Keratinocyte (primary cell): Measurements from ENCODE around the gene HOXB5. TPM values are rescaled to one million over a fixed set of nuclear protein-coding genes. Genes with fewer than 3 reads are reported as not detected.

Experiments used
- DNase-seq: peaks from one replicate; pipeline ENCODE4 v3.0.0-alpha.2; 2011; ENCODE audit warnings: low read depth, missing footprints, low spot score
- FAIRE-seq: peaks from 2 replicates; lab custom pipeline; 2011; peaks lifted over from hg19 to GRCh38; lab: Jason Lieb, UNC
- H2AFZ ChIP-seq: 2 replicates; pipeline ENCODE4 v1.6.0; 2012; ENCODE audit warnings: low read length, control low read depth, inconsistent platforms; ENCODE audit not compliant: control insufficient read depth
- H3K27ac ChIP-seq: 2 replicates; pipeline ENCODE4 v1.5.1; 2011; ENCODE audit warnings: low read length; ENCODE audit not compliant: control insufficient read depth, insufficient read depth
- H3K27me3 ChIP-seq: 3 replicates; pipeline ENCODE4 v1.6.0; 2011; ENCODE audit warnings: low read length; ENCODE audit not compliant: control insufficient read depth, insufficient read depth; ENCODE audit errors: extremely low read depth
- H3K36me3 ChIP-seq, 2 experiments: 2 replicates in 1 of 2; 3 replicates in 1 of 2; pipeline ENCODE4 v1.5.1; 2011; ENCODE audit warnings: low read length in 2 of 2, mild to moderate bottlenecking in 1 of 2; ENCODE audit not compliant: control insufficient read depth in 2 of 2, insufficient read depth in 2 of 2; ENCODE audit errors: extremely low read depth in 1 of 2
- H3K4me1 ChIP-seq: 3 replicates; pipeline ENCODE4 v1.5.1; 2011; ENCODE audit warnings: low read length; ENCODE audit not compliant: control insufficient read depth, insufficient read depth; ENCODE audit errors: extremely low read depth
- H3K4me2 ChIP-seq: 3 replicates; pipeline ENCODE4 v1.6.0; 2011; ENCODE audit warnings: low read depth, low read length; ENCODE audit not compliant: control insufficient read depth, insufficient read depth; ENCODE audit errors: extremely low read depth
- H3K4me3 ChIP-seq, 3 experiments: fragments of 200-600 bp in 1 of 3; sonication (generic) in 1 of 3; 2 replicates in 2 of 3; 3 replicates in 1 of 3; pipeline ENCODE4 v1.5.1; 2011 to 2016; ENCODE audit warnings: low read length in 3 of 3, mild to moderate bottlenecking in 3 of 3, control low read depth in 2 of 3, inconsistent platforms in 1 of 3, low read depth in 1 of 3, mixed read lengths in 1 of 3, mixed run types in 1 of 3, moderate library complexity in 1 of 3; ENCODE audit not compliant: control insufficient read depth in 2 of 3, insufficient read depth in 2 of 3; ENCODE audit errors: extremely low read depth in 1 of 3
- H3K79me2 ChIP-seq: 2 replicates; pipeline ENCODE4 v1.6.0; 2012; ENCODE audit warnings: low read length; ENCODE audit not compliant: control insufficient read depth, insufficient read depth
- H3K9ac ChIP-seq: 3 replicates; pipeline ENCODE4 v1.6.0; 2011; ENCODE audit warnings: low read length; ENCODE audit not compliant: control insufficient read depth, insufficient read depth; ENCODE audit errors: extremely low read depth
- H3K9me1 ChIP-seq: 3 replicates; pipeline ENCODE4 v1.6.0; 2011; ENCODE audit warnings: low read length; ENCODE audit not compliant: control insufficient read depth, insufficient read depth; ENCODE audit errors: extremely low read depth
- H3K9me3 ChIP-seq: 2 replicates; pipeline ENCODE4 v1.5.1; 2012; ENCODE audit warnings: low read depth, low read length; ENCODE audit not compliant: control insufficient read depth
- H4K20me1 ChIP-seq: 3 replicates; pipeline ENCODE4 v1.6.0; 2011; ENCODE audit warnings: low read length; ENCODE audit not compliant: control insufficient read depth, insufficient read depth; ENCODE audit errors: extremely low read depth
- CTCF ChIP-seq, 3 experiments: IDR thresholded peaks in 1 of 3; conservative IDR thresholded peaks in 1 of 3; optimal IDR thresholded peaks in 1 of 3; 2 replicates in 2 of 3; 3 replicates in 1 of 3; pipeline versions ENCODE3 to v1.5.1; 2011; ENCODE audit warnings: low read length in 3 of 3, mild to moderate bottlenecking in 3 of 3, moderate library complexity in 2 of 3, control low read depth in 1 of 3, inconsistent platforms in 1 of 3; ENCODE audit not compliant: insufficient read depth in 2 of 3; ENCODE audit errors: extremely low read depth in 1 of 3
- EZH2 ChIP-seq: IDR thresholded peaks from one replicate; pipeline ENCODE4 v1.6.1; 2012; ENCODE audit warnings: inconsistent platforms, mild to moderate bottlenecking, low read length, moderate library complexity
- dilution Hi-C: fragments of 300-500 bp; cut with MboI; formaldehyde crosslinking; loops from one replicate; pipeline ENCODE4 v1.7.0; 2020; ENCODE audit warnings: low sequenced_read_pairs; ENCODE audit not compliant: extremely low pct_ligation_motif_present
- polyA plus RNA-seq, 5 experiments: library from polyadenylated mRNA; depleted of rRNA in 3 of 5; stranded (reverse) in 3 of 5; stranded (forward) in 1 of 5; unstranded in 1 of 5; fragments of >200 nt; gene quantifications; 1 replicate in 1 of 5; 2 replicates in 3 of 5; 3 replicates in 1 of 5; pipeline versions ENCODE4 v1.2.1 to v1.2.3, GENCODE V29; 2011 to 2012; ENCODE audit warnings: missing spikeins in 2 of 5, low read depth in 1 of 5, low replicate concordance in 1 of 5

The HOXB5 gene
- polyA plus RNA-seq, 1 donor (not counting 4 experiments of a cell fraction or from before 2014, with no cell fraction given), result not detected

DNA sequence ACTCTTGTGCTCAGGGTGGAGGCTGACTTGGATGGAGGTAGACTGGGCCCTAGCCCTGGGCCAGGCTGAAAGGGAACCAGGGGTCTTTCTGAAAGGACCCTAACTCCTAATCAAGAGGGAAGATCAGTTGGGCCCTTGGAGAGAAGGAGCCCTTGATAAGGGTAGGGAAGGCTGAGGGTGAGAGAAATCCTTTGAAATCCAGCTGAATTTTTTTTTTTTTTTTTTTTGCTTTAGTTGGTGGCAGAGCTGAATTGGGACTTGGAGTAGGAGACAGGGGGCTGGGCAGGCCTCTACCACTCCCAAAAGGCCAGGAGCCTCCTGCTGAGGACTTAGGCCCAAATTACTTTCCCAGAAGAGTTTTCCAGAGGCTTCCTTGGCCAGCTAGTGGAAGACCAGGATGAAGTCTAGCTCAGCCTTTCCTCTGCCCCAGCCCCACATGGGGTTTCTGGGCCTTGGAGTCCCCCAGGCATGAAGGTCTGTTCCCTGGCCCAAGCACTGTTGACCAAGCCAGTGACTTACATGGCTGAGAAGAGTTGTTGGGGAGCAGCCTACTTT is 2.9 kb downstream of the HOXB5 start:
- H3K4me3 ChIP-seq, result no peak overlapping the region
- no peaks in the 10 kb centered on the region for H3K9me1 ChIP-seq
- H3K9ac ChIP-seq, result no peak overlapping the region
- peaks cover 11% of the 10 kb centered on the region for H3K4me1 ChIP-seq
- DNase-seq (no peak), FAIRE-seq (no peak)
- peaks cover 76% of the 10 kb centered on the region for H3K27me3 ChIP-seq
- no peaks in the 10 kb centered on the region for H3K9me3 ChIP-seq
- no peaks in the 10 kb centered on the region for H4K20me1 ChIP-seq
- H3K79me2 ChIP-seq, result no peaks in the 10 kb centered on the region
- dilution Hi-C loops, result no loop called here
- no peak overlapping the region for H3K27ac ChIP-seq
- no peak overlapping the region for H2AFZ ChIP-seq
- TF ChIP-seq EZH2, result no peak
- TF ChIP-seq CTCF (optimal IDR thresholded peaks at IDR 0.05 in 1 of 3, IDR thresholded peaks at IDR 0.05 in 1 of 3, conservative IDR thresholded peaks at IDR 0.05 in 1 of 3; ENCODE audit: extremely low read depth in 1 of 3, insufficient read depth in 2 of 3, low read length in 3 of 3), result no peak
- peaks cover 0 to 2% of the 10 kb centered on the region in 2 experiments for H3K36me3 ChIP-seq
- H3K4me2 ChIP-seq, result no peak overlapping the region

- H3K4me1 ChIP-seq, result peaks cover 15% of the 10 kb centered on the region
- no peak within 1 kb of the TSS for H3K27ac ChIP-seq
- DNase-seq (no peak), FAIRE-seq (no peak)
- H3K9ac ChIP-seq, result no peak within 1 kb of the TSS
- H4K20me1 ChIP-seq, result no peaks in the 10 kb centered on the region
- H3K36me3 ChIP-seq, result peaks cover 0 to 2% of the 10 kb centered on the region in 2 experiments
- peaks cover 71% of the 10 kb centered on the region for H3K27me3 ChIP-seq
- H3K79me2 ChIP-seq, result no peaks in the 10 kb centered on the region
- H3K9me3 ChIP-seq, result no peaks in the 10 kb centered on the region
- no peak within 1 kb of the TSS for H3K4me2 ChIP-seq
- H2AFZ ChIP-seq, result no peak within 1 kb of the TSS
- dilution Hi-C loops, result no loop called here
- H3K4me3 ChIP-seq, result no peak within 1 kb of the TSS
- TF ChIP-seq CTCF (optimal IDR thresholded peaks at IDR 0.05 in 1 of 3, IDR thresholded peaks at IDR 0.05 in 1 of 3, conservative IDR thresholded peaks at IDR 0.05 in 1 of 3; ENCODE audit: extremely low read depth in 1 of 3, insufficient read depth in 2 of 3, low read length in 3 of 3), result no peak
- TF ChIP-seq EZH2, result no peak
- no peaks in the 10 kb centered on the region for H3K9me1 ChIP-seq
These were observed 3.6 kb downstream of the HOXB5 start, which contains the start of gene HOXB3 for GRCh38 chr17:48589831-48590606. Gene HOXB3 (minus strand): TSS chr17:48590241. CDS start chr17:48552474, 37,767 bp downstream.
